HepG2 (cell line): Measurements from ENCODE around the gene BIRC5. TPM values are rescaled to one million over a fixed set of nuclear protein-coding genes. Genes with fewer than 3 reads are reported as not detected.

ENCODE experiments used
- KMT2B ChIP-seq: IDR thresholded peaks from 2 replicates; pipeline ENCODE4 v1.6.1; 2016; ENCODE audit warnings: missing genetic modification reagents, missing compliant biosample characterization
- TOPORS ChIP-seq: sonication (generic); formaldehyde crosslinking; IDR thresholded peaks from 2 replicates; pipeline ENCODE4 v1.8.0; 2023; ENCODE audit warnings: mild to moderate bottlenecking, missing genetic modification reagents
- polyA plus RNA-seq, 8 experiments: library from polyadenylated mRNA; depleted of rRNA in 3 of 8; stranded (reverse) in 7 of 8; unstranded in 1 of 8; fragments of >200 nt; fragmentation: Illumina TruSeq in 4 of 8; extraction: Trizol in 4 of 8; gene quantifications; 2 replicates each; pipeline versions ENCODE4 v1.2.1 to v1.2.3, GENCODE V29; 2011 to 2016; ENCODE audit warnings: low read depth in 4 of 8, missing spikeins in 1 of 8, mixed read lengths in 1 of 8; ENCODE audit not compliant: insufficient read depth in 1 of 8
- total RNA-seq, 5 experiments: library from RNA; depleted of rRNA; stranded (reverse); fragments of >200 nt; fragmentation: Illumina TruSeq; extraction: Trizol; gene quantifications; 2 replicates each; pipeline ENCODE4 v1.2.3, GENCODE V29; 2016; ENCODE audit warnings: low read depth in 1 of 5
- TF ChIP-seq, protein P1 (sequence below): IDR thresholded peaks from 2 replicates; pipeline ENCODE4 v1.6.1; 2016; ENCODE audit warnings: low read depth, missing genetic modification reagents, missing compliant biosample characterization
- TF ChIP-seq, protein P2 (sequence below): sonication (generic); formaldehyde crosslinking; IDR thresholded peaks from 2 replicates; pipeline ENCODE4 v1.4.0; 2020; ENCODE audit warnings: missing genetic modification reagents
- TF ChIP-seq, protein P3 (sequence below): sonication (generic); formaldehyde crosslinking; conservative IDR thresholded peaks from 2 replicates; pipeline ENCODE4 v1.4.0; 2020; ENCODE audit warnings: mild to moderate bottlenecking, missing genetic modification reagents, moderate library complexity
- TF ChIP-seq, protein P4 (sequence below): sonication (generic); formaldehyde crosslinking; IDR thresholded peaks from 2 replicates; pipeline ENCODE4 v1.4.0; 2020; ENCODE audit warnings: missing genetic modification reagents, borderline replicate concordance
- TF ChIP-seq, protein P5 (sequence below): sonication (generic); formaldehyde crosslinking; IDR thresholded peaks from 2 replicates; pipeline ENCODE4 v1.4.0; 2020; ENCODE audit warnings: missing genetic modification reagents

Gene BIRC5
- total and polyA plus RNA-seq, 2 of the 13 experiments (the other 11 are each of a cell fraction or from before 2014, with no cell fraction given): 30.3 to 135 TPM

DNA sequence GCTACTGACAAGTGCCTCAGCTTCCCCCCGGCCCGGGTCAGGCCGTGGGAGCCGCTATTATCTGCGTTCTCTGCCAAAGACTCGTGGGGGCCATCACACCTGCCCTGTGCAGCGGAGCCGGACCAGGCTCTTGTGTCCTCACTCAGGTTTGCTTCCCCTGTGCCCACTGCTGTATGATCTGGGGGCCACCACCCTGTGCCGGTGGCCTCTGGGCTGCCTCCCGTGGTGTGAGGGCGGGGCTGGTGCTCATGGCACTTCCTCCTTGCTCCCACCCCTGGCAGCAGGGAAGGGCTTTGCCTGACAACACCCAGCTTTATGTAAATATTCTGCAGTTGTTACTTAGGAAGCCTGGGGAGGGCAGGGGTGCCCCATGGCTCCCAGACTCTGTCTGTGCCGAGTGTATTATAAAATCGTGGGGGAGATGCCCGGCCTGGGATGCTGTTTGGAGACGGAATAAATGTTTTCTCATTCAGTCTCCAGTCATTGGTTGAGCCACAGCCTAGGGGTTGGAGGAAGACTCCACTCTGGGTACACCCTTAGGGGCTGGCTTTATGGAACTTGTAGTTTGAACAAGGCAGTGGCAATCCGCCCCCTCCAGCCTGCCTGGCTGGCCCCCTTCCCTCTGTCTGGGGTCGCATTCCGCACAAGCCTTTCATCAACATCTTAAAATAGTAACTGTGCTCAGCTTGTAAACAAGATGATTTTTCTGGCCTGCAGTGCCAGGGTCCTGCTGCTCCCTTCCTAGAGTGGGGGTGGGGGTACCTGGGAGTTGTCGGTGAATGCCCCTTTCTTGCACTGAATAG, 41.6 kb upstream of the BIRC5 start (continued):
- TF ChIP-seq, protein P1, sequence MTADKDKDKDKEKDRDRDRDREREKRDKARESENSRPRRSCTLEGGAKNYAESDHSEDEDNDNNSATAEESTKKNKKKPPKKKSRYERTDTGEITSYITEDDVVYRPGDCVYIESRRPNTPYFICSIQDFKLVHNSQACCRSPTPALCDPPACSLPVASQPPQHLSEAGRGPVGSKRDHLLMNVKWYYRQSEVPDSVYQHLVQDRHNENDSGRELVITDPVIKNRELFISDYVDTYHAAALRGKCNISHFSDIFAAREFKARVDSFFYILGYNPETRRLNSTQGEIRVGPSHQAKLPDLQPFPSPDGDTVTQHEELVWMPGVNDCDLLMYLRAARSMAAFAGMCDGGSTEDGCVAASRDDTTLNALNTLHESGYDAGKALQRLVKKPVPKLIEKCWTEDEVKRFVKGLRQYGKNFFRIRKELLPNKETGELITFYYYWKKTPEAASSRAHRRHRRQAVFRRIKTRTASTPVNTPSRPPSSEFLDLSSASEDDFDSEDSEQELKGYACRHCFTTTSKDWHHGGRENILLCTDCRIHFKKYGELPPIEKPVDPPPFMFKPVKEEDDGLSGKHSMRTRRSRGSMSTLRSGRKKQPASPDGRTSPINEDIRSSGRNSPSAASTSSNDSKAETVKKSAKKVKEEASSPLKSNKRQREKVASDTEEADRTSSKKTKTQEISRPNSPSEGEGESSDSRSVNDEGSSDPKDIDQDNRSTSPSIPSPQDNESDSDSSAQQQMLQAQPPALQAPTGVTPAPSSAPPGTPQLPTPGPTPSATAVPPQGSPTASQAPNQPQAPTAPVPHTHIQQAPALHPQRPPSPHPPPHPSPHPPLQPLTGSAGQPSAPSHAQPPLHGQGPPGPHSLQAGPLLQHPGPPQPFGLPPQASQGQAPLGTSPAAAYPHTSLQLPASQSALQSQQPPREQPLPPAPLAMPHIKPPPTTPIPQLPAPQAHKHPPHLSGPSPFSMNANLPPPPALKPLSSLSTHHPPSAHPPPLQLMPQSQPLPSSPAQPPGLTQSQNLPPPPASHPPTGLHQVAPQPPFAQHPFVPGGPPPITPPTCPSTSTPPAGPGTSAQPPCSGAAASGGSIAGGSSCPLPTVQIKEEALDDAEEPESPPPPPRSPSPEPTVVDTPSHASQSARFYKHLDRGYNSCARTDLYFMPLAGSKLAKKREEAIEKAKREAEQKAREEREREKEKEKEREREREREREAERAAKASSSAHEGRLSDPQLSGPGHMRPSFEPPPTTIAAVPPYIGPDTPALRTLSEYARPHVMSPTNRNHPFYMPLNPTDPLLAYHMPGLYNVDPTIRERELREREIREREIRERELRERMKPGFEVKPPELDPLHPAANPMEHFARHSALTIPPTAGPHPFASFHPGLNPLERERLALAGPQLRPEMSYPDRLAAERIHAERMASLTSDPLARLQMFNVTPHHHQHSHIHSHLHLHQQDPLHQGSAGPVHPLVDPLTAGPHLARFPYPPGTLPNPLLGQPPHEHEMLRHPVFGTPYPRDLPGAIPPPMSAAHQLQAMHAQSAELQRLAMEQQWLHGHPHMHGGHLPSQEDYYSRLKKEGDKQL (CRISPR knock-in tag): no peak
- TF ChIP-seq, protein P2, sequence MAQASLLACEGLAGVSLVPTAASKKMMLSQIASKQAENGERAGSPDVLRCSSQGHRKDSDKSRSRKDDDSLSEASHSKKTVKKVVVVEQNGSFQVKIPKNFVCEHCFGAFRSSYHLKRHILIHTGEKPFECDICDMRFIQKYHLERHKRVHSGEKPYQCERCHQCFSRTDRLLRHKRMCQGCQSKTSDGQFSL (CRISPR knock-in tag): no peak
- TF ChIP-seq TOPORS (CRISPR knock-in tag) (no peak), KMT2B (CRISPR knock-in tag) (no peak)
- TF ChIP-seq, protein P3, sequence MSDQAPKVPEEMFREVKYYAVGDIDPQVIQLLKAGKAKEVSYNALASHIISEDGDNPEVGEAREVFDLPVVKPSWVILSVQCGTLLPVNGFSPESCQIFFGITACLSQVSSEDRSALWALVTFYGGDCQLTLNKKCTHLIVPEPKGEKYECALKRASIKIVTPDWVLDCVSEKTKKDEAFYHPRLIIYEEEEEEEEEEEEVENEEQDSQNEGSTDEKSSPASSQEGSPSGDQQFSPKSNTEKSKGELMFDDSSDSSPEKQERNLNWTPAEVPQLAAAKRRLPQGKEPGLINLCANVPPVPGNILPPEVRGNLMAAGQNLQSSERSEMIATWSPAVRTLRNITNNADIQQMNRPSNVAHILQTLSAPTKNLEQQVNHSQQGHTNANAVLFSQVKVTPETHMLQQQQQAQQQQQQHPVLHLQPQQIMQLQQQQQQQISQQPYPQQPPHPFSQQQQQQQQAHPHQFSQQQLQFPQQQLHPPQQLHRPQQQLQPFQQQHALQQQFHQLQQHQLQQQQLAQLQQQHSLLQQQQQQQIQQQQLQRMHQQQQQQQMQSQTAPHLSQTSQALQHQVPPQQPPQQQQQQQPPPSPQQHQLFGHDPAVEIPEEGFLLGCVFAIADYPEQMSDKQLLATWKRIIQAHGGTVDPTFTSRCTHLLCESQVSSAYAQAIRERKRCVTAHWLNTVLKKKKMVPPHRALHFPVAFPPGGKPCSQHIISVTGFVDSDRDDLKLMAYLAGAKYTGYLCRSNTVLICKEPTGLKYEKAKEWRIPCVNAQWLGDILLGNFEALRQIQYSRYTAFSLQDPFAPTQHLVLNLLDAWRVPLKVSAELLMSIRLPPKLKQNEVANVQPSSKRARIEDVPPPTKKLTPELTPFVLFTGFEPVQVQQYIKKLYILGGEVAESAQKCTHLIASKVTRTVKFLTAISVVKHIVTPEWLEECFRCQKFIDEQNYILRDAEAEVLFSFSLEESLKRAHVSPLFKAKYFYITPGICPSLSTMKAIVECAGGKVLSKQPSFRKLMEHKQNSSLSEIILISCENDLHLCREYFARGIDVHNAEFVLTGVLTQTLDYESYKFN (CRISPR knock-in tag): 0 out of 2 replicates have a peak, but pooled peaks have one; percentile 18
- TF ChIP-seq, protein P4, sequence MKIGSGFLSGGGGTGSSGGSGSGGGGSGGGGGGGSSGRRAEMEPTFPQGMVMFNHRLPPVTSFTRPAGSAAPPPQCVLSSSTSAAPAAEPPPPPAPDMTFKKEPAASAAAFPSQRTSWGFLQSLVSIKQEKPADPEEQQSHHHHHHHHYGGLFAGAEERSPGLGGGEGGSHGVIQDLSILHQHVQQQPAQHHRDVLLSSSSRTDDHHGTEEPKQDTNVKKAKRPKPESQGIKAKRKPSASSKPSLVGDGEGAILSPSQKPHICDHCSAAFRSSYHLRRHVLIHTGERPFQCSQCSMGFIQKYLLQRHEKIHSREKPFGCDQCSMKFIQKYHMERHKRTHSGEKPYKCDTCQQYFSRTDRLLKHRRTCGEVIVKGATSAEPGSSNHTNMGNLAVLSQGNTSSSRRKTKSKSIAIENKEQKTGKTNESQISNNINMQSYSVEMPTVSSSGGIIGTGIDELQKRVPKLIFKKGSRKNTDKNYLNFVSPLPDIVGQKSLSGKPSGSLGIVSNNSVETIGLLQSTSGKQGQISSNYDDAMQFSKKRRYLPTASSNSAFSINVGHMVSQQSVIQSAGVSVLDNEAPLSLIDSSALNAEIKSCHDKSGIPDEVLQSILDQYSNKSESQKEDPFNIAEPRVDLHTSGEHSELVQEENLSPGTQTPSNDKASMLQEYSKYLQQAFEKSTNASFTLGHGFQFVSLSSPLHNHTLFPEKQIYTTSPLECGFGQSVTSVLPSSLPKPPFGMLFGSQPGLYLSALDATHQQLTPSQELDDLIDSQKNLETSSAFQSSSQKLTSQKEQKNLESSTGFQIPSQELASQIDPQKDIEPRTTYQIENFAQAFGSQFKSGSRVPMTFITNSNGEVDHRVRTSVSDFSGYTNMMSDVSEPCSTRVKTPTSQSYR: no peak
- TF ChIP-seq, protein P5, sequence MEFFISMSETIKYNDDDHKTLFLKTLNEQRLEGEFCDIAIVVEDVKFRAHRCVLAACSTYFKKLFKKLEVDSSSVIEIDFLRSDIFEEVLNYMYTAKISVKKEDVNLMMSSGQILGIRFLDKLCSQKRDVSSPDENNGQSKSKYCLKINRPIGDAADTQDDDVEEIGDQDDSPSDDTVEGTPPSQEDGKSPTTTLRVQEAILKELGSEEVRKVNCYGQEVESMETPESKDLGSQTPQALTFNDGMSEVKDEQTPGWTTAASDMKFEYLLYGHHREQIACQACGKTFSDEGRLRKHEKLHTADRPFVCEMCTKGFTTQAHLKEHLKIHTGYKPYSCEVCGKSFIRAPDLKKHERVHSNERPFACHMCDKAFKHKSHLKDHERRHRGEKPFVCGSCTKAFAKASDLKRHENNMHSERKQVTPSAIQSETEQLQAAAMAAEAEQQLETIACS (CRISPR knock-in tag): no peak
- TF ChIP-seq, all 625 proteins: peak for 13
